OCI-LY1 (cell line): ENCODE measurements around the gene SMOC2.

Source experiments
- H2AFZ ChIP-seq: fragments of 200-600 bp; sonication (generic), shearing (Covaris generic); 2 replicates; pipeline ENCODE4 v1.6.0; 2014; ENCODE audit warnings: antibody characterized with exemption, mild to moderate bottlenecking, low read length
- H3F3A ChIP-seq: fragments of 200-600 bp; sonication (generic), shearing (Covaris generic); 2 replicates; pipeline ENCODE4 v1.6.0; 2014; ENCODE audit warnings: mild to moderate bottlenecking, antibody characterized with exemption, low read length, moderate library complexity; ENCODE audit not compliant: insufficient read depth
- H3K27ac ChIP-seq: fragments of 200-600 bp; sonication (generic); 2 replicates; pipeline ENCODE4 v1.5.1; 2014; ENCODE audit warnings: low read length, mixed run types, mild to moderate bottlenecking, low read depth; ENCODE audit not compliant: poor library complexity, severe bottlenecking
- H3K27me3 ChIP-seq: fragments of 200-600 bp; sonication (generic); 2 replicates; pipeline ENCODE4 v1.6.0; 2014; ENCODE audit warnings: antibody characterized with exemption, mild to moderate bottlenecking, low read length, moderate library complexity; ENCODE audit not compliant: insufficient read depth
- H3K36me3 ChIP-seq: fragments of 200-600 bp; sonication (generic); 2 replicates; pipeline ENCODE4 v1.6.1; 2014; ENCODE audit warnings: mild to moderate bottlenecking, antibody characterized with exemption, low read length, moderate library complexity, mixed read lengths; ENCODE audit not compliant: insufficient read depth
- H3K4me1 ChIP-seq: fragments of 200-600 bp; sonication (generic); 2 replicates; pipeline ENCODE4 v1.5.1; 2014; ENCODE audit warnings: mild to moderate bottlenecking, low read length, moderate library complexity; ENCODE audit not compliant: insufficient read depth, severe bottlenecking
- H3K4me2 ChIP-seq: fragments of 200-600 bp; sonication (generic), shearing (Covaris generic); 2 replicates; pipeline ENCODE4 v1.6.1; 2014; ENCODE audit warnings: low read length
- H3K4me3 ChIP-seq: fragments of 200-600 bp; sonication (generic); 2 replicates; pipeline ENCODE4 v1.5.1; 2014; ENCODE audit warnings: low read length, low read depth, mild to moderate bottlenecking, mixed read lengths; ENCODE audit not compliant: poor library complexity, severe bottlenecking
- H3K79me2 ChIP-seq: fragments of 200-600 bp; shearing (Covaris generic); 2 replicates; pipeline ENCODE4 v1.6.1; 2016; ENCODE audit warnings: mixed run types, low read length, mixed read lengths; ENCODE audit not compliant: insufficient read depth
- H3K9ac ChIP-seq: fragments of 200-600 bp; sonication (generic), shearing (Covaris generic); 2 replicates; pipeline ENCODE4 v1.6.1; 2014; ENCODE audit warnings: mild to moderate bottlenecking, low read length, mixed read lengths
- H3K9me2 ChIP-seq: fragments of 200-600 bp; sonication (generic), shearing (Covaris generic); 2 replicates; pipeline ENCODE4 v1.6.1; 2014; ENCODE audit warnings: low read depth, mild to moderate bottlenecking, low read length, mixed read lengths
- H3K9me3 ChIP-seq: fragments of 200-600 bp; shearing (Covaris generic); 2 replicates; pipeline ENCODE4 v1.6.1; 2014; ENCODE audit warnings: low read length, mixed read lengths
- H4K20me1 ChIP-seq: fragments of 200-600 bp; sonication (generic), shearing (Covaris generic); 2 replicates; pipeline ENCODE4 v1.6.0; 2016; ENCODE audit warnings: mild to moderate bottlenecking, low read length; ENCODE audit not compliant: insufficient read depth
- CTCF ChIP-seq: fragments of 200-600 bp; sonication (generic), shearing (Covaris generic); IDR thresholded peaks from 2 replicates; pipeline ENCODE4 v1.5.1; 2017; ENCODE audit warnings: mild to moderate bottlenecking, antibody characterized with exemption, low read length, moderate library complexity, mixed read lengths
- EZH2 ChIP-seq: fragments of 200-600 bp; sonication (generic), shearing (Covaris generic); IDR thresholded peaks from 2 replicates; pipeline ENCODE4 v1.8.0; 2017; ENCODE audit warnings: borderline replicate concordance, mixed run types, mild to moderate bottlenecking, antibody characterized with exemption, low read length, moderate library complexity, mixed read lengths

SMOC2 gene

GRCh38 chr6:168717491-168717890, 276.5 kb downstream of the SMOC2 start:
- Histone ChIP-seq H3K9me2 (no peaks in the 10 kb centered on the region), H3K27ac (no peak overlapping the region), H4K20me1 (no peaks in the 10 kb centered on the region), H3K9me3 (no peaks in the 10 kb centered on the region), H3K4me1 (no peaks in the 10 kb centered on the region), H3K9ac (no peak overlapping the region), H3K36me3 (no peaks in the 10 kb centered on the region), H3K79me2 (no peaks in the 10 kb centered on the region), H3K4me2 (no peak overlapping the region), H3K4me3 (no peak overlapping the region), H3F3A (no peaks in the 10 kb centered on the region), H2AFZ (no peak overlapping the region), H3K27me3 (no peaks in the 10 kb centered on the region)
- TF ChIP-seq EZH2 = no peak
- no peak for TF ChIP-seq CTCF
